Measurements from ENCODE around the gene FNBP1.
A peak's percentile ranks its signal among the peaks of the same experiment; 100 is the strongest.

The FNBP1 gene

GRCh38 chr9:130034570-130034969, 8.4 kb downstream of the FNBP1 start:
- DNase-seq (ENCODE audit: low read depth): peak; percentile 37
- H3K4me3 ChIP-seq (ENCODE audit: low read depth, low read length): no peak overlapping the region
- TF ChIP-seq, protein P1, sequence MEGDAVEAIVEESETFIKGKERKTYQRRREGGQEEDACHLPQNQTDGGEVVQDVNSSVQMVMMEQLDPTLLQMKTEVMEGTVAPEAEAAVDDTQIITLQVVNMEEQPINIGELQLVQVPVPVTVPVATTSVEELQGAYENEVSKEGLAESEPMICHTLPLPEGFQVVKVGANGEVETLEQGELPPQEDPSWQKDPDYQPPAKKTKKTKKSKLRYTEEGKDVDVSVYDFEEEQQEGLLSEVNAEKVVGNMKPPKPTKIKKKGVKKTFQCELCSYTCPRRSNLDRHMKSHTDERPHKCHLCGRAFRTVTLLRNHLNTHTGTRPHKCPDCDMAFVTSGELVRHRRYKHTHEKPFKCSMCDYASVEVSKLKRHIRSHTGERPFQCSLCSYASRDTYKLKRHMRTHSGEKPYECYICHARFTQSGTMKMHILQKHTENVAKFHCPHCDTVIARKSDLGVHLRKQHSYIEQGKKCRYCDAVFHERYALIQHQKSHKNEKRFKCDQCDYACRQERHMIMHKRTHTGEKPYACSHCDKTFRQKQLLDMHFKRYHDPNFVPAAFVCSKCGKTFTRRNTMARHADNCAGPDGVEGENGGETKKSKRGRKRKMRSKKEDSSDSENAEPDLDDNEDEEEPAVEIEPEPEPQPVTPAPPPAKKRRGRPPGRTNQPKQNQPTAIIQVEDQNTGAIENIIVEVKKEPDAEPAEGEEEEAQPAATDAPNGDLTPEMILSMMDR (IDR thresholded peaks at IDR 0.05; ENCODE audit: low read depth, low read length): no peak
- TF ChIP-seq POLR2A (IDR thresholded peaks at IDR 0.05; ENCODE audit: extremely low read depth, insufficient read length): no peak
- TF ChIP-seq, protein P2, sequence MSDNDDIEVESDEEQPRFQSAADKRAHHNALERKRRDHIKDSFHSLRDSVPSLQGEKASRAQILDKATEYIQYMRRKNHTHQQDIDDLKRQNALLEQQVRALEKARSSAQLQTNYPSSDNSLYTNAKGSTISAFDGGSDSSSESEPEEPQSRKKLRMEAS (IDR thresholded peaks at IDR 0.05; ENCODE audit: low read depth, low read length): no peak
- no peak for TF ChIP-seq MYC (IDR thresholded peaks at IDR 0.05; ENCODE audit: low read depth, low read length)

- no peak overlapping the region for H3K4me3 ChIP-seq (ENCODE audit: low read depth, low read length)
- DNase-seq (ENCODE audit: low read depth): no peak
- TF ChIP-seq, protein P1 (IDR thresholded peaks at IDR 0.05; ENCODE audit: low read depth, low read length): no peak
- no peak for TF ChIP-seq MYC (IDR thresholded peaks at IDR 0.05; ENCODE audit: low read depth, low read length)
- TF ChIP-seq, protein P2 (IDR thresholded peaks at IDR 0.05; ENCODE audit: low read depth, low read length): no peak
- no peak for TF ChIP-seq POLR2A (IDR thresholded peaks at IDR 0.05; ENCODE audit: extremely low read depth, insufficient read length)
Observed at GRCh38 chr9:130030651-130031127, 12.3 kb downstream of the FNBP1 start.

DNA sequence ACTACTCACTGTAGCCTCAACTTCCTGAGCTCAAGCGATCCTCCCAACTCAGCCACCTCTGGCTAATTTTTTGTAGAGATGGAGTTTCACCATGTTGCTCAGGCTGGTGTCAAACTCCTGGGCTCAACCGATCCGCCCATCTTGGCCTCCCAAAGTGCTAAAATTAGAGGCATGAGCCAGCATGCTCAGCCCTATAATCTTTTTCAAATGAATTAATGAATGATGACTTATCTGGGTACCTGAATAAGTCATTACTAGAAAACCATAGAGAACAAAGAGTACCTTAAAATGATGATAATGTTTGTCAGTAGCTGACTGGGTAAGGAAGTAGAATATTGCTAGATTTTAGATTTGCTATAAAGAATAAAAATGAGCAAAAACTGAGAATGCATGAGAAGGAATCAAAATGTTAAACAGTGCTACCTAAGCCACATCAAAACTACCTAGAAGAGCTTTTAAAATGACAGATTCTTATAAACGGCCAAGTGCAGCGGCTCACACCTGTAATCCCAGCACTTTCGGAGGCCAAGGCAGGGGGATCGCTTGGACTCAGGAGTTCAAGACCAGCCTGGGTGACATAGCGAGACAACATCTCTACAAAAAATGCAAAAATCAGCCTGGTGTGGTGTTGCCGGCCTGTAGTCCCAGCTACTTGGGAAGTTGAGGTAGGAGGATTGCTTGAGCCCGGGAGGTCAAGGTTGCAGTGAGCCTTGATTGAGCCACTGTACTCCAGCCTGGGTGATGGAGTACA, 13.6 kb downstream of the FNBP1 start:
- DNase-seq (ENCODE audit: low read depth): no peak
- TF ChIP-seq, protein P1 (IDR thresholded peaks at IDR 0.05; ENCODE audit: low read depth, low read length): no peak
- TF ChIP-seq POLR2A (IDR thresholded peaks at IDR 0.05; ENCODE audit: extremely low read depth, insufficient read length) (no peak), MYC (IDR thresholded peaks at IDR 0.05; ENCODE audit: low read depth, low read length) (no peak)
- TF ChIP-seq, protein P2 (IDR thresholded peaks at IDR 0.05; ENCODE audit: low read depth, low read length): no peak
- no peak overlapping the region for H3K4me3 ChIP-seq (ENCODE audit: low read depth, low read length)

DNA sequence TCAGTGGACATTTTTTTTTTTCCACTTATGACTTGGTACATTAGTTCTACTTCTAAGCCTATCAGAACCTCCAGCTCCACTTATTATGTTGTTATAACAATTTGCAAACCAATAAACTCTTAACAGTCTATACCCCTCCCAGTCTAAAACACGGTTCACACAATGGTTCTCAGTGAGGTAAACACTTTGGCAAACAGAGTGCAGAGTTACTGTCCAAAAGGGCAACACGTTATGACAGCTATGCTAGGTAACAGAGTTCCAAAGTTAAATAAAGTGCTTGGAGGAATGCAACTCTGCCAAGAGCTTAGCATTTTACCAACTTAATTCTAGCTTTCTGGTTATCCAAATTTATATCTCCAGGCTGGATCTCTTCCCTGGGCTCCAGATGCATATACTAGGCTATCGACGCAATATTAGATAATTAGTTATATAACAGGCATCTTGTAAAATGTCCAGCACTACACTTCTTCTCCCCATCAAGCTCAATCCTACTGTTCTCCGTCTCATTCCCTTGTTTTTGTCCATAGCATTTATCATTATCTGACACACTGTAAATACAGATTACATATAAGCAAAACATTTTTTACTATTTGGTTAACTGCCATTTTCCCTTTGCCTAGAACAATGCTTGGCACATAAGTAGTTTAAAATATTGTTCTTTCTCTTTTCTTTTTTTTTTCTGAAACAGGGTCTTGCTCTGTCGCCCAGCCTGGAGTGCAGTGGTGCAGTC, 14.3 kb downstream of the FNBP1 start:
- TF ChIP-seq, protein P2 (IDR thresholded peaks at IDR 0.05; ENCODE audit: low read depth, low read length): no peak
- TF ChIP-seq, protein P1 (IDR thresholded peaks at IDR 0.05; ENCODE audit: low read depth, low read length): no peak
- no peak for TF ChIP-seq MYC (IDR thresholded peaks at IDR 0.05; ENCODE audit: low read depth, low read length)
- TF ChIP-seq POLR2A (IDR thresholded peaks at IDR 0.05; ENCODE audit: extremely low read depth, insufficient read length): no peak
- no peak overlapping the region for H3K4me3 ChIP-seq (ENCODE audit: low read depth, low read length)
- DNase-seq (ENCODE audit: low read depth): no peak

DNA sequence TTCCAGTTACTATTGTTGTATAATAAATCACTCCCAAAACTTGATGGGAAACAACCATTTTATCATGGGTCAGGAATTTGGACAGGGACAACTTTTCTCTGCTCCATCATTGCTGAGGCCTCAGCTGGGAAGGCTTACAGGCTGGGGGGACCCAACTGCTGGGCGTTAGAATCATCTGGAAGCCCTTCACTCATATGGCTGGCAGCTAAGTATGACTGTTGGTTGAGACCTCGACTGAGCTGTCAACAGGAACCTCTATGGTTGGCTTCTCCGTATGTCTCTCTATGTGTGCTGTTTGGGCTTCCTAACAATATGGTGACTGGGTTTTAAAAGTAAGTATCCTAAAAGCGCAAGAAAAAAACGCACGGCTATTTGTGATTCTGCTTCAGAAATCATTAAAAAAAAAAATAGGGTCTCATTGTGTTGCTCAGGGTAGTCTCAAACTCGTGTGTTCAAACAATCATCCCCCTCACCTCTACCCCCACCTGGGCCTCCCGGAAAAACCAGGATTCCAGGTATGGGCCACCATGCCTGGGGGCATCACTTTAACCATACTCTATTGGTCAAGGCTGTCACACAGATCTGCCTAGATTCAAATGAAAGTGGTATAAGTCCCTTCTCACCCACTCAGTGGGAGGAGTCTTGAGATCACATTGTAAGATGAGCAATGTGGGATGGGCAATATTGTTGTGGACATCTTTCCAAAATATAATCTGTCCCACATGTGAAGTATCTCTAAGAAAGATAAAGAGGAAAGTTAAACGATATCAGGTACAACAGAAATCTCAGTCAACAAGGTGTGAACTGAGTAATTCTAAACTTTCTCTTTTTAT, 15.2 kb downstream of the FNBP1 start:
- no peak overlapping the region for H3K4me3 ChIP-seq (ENCODE audit: low read depth, low read length)
- no peak for TF ChIP-seq MYC (IDR thresholded peaks at IDR 0.05; ENCODE audit: low read depth, low read length)
- TF ChIP-seq POLR2A (IDR thresholded peaks at IDR 0.05; ENCODE audit: extremely low read depth, insufficient read length): no peak
- TF ChIP-seq, protein P1 (IDR thresholded peaks at IDR 0.05; ENCODE audit: low read depth, low read length): no peak
- TF ChIP-seq, protein P2 (IDR thresholded peaks at IDR 0.05; ENCODE audit: low read depth, low read length): no peak
- no peak for DNase-seq (ENCODE audit: low read depth)
